ENCODE measurements around the gene DDR2.
"Not testable (repeated sequence)": the region's sequence is repeated elsewhere in the genome, so short reads cannot be mapped to it uniquely, and the experiment has no call there.

DDR2 gene

GRCh38 chr1:162736633-162737067 lies 104.4 kb downstream of the DDR2 start:
- Histone ChIP-seq H3K4me1 (ENCODE audit: control insufficient read depth, low read depth, low read length) (no peaks in the 10 kb centered on the region), H3K23ac (ENCODE audit: low read length) (no peak overlapping the region)

DNA sequence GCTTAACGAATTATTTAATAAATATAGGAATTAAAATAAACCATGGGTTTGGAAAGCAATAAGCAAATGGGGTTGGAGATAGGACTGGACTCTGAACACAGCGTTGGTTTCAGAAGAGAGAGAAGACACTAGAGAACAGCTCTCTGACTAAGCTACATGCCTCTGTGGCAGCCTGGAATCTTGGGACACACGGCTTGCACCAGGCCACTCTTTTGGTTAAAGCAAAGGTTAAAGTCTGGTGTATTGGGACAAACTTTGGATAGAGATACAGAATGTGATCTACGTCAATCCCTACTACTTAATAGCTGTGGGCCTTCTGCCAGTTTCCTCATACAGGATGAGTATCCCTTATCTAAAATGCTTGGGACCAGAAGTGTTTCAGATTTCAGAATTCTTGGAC lies 108.5 kb downstream of the DDR2 start:
- Histone ChIP-seq H3K4me2 (ENCODE audit: low read length) (no peak overlapping the region), H2BK5ac (ENCODE audit: low read length) (no peak overlapping the region), H3K4me3 (ENCODE audit: low read length) (no peak overlapping the region), H2BK15ac (replicated peaks; ENCODE audit: low read depth) (no peak overlapping the region), H3K27ac (ENCODE audit: low read depth, low read length) (no peak overlapping the region), H4K5ac (ENCODE audit: low read length) (no peak overlapping the region), H3K36me3 (ENCODE audit: control insufficient read depth, insufficient read depth, low read length) (no peaks in the 10 kb centered on the region), H3K4ac (ENCODE audit: low read depth, low read length) (no peak overlapping the region), H3K23ac (ENCODE audit: low read length) (no peak overlapping the region), H3K56ac (ENCODE audit: low read length) (no peak overlapping the region), H2BK120ac (ENCODE audit: low read depth, low read length) (no peak overlapping the region), H4K8ac (ENCODE audit: low read depth, low read length) (no peak overlapping the region), H3K18ac (ENCODE audit: low read length) (no peak overlapping the region), H3K9ac (ENCODE audit: low read length) (no peak overlapping the region), H3K4me1 (ENCODE audit: control insufficient read depth, low read depth, low read length) (no peaks in the 10 kb centered on the region), H2AK5ac (ENCODE audit: low read length) (no peak overlapping the region), H3K79me1 (ENCODE audit: low read length) (no peaks in the 10 kb centered on the region), H3K79me2 (ENCODE audit: control insufficient read depth, insufficient read depth, low read length) (no peaks in the 10 kb centered on the region), H3K27me3 (ENCODE audit: insufficient read depth, low read length, poor library complexity) (no peaks in the 10 kb centered on the region)
- WGBS (ENCODE audit: extremely low coverage, insufficient coverage, low lambda C conversion rate): no CpG with 5 or more reads among the region's 4 CpGs
- no peak for DNase-seq

More at GRCh38 chr1:162736633-162737067, 104.4 kb downstream of the DDR2 start:
- H3K27ac ChIP-seq (ENCODE audit: low read depth, low read length): no peak overlapping the region
- H3K4ac ChIP-seq (ENCODE audit: low read depth, low read length): no peak overlapping the region
- H3K56ac ChIP-seq (ENCODE audit: low read length): no peak overlapping the region
- H3K9ac ChIP-seq (ENCODE audit: low read length): no peak overlapping the region
- H2BK15ac ChIP-seq (replicated peaks; ENCODE audit: low read depth): no peak overlapping the region
- H3K79me2 ChIP-seq (ENCODE audit: control insufficient read depth, insufficient read depth, low read length): no peaks in the 10 kb centered on the region
- H3K4me3 ChIP-seq (ENCODE audit: low read length): no peak overlapping the region
- no peak overlapping the region for H2BK120ac ChIP-seq (ENCODE audit: low read depth, low read length)
- no CpG with 5 or more reads among the region's 3 CpGs for WGBS (ENCODE audit: extremely low coverage, insufficient coverage, low lambda C conversion rate)
- DNase-seq: no peak
- no peak overlapping the region for H2AK5ac ChIP-seq (ENCODE audit: low read length)
- H3K36me3 ChIP-seq (ENCODE audit: control insufficient read depth, insufficient read depth, low read length): no peaks in the 10 kb centered on the region
- H3K27me3 ChIP-seq (ENCODE audit: insufficient read depth, low read length, poor library complexity): no peaks in the 10 kb centered on the region
- no peaks in the 10 kb centered on the region for H3K79me1 ChIP-seq (ENCODE audit: low read length)
- H4K5ac ChIP-seq (ENCODE audit: low read length): no peak overlapping the region
- H2BK5ac ChIP-seq (ENCODE audit: low read length): no peak overlapping the region
- H3K4me2 ChIP-seq (ENCODE audit: low read length): no peak overlapping the region
- H4K8ac ChIP-seq (ENCODE audit: low read depth, low read length): no peak overlapping the region
- H3K18ac ChIP-seq (ENCODE audit: low read length): no peak overlapping the region

GRCh38 chr1:162741574-162741973 lies 109.3 kb downstream of the DDR2 start:
- H3K79me2 ChIP-seq (ENCODE audit: control insufficient read depth, insufficient read depth, low read length): no peaks in the 10 kb centered on the region
- no peaks in the 10 kb centered on the region for H3K36me3 ChIP-seq (ENCODE audit: control insufficient read depth, insufficient read depth, low read length)
- no peak overlapping the region for H2BK15ac ChIP-seq (replicated peaks; ENCODE audit: low read depth)
- no peak overlapping the region for H3K9ac ChIP-seq (ENCODE audit: low read length)
- no peak overlapping the region for H3K18ac ChIP-seq (ENCODE audit: low read length)
- DNase-seq: no peak
- H3K4me1 ChIP-seq (ENCODE audit: control insufficient read depth, low read depth, low read length): no peaks in the 10 kb centered on the region
- no peak overlapping the region for H3K4me3 ChIP-seq (ENCODE audit: low read length)
- WGBS (ENCODE audit: extremely low coverage, insufficient coverage, low lambda C conversion rate): no CpG with 5 or more reads among the region's 2 CpGs
- no peak overlapping the region for H4K5ac ChIP-seq (ENCODE audit: low read length)
- H2AK5ac ChIP-seq (ENCODE audit: low read length): no peak overlapping the region
- H3K27me3 ChIP-seq (ENCODE audit: insufficient read depth, low read length, poor library complexity): no peaks in the 10 kb centered on the region
- no peak overlapping the region for H2BK120ac ChIP-seq (ENCODE audit: low read depth, low read length)
- H3K27ac ChIP-seq (ENCODE audit: low read depth, low read length): no peak overlapping the region
- H3K4me2 ChIP-seq (ENCODE audit: low read length): no peak overlapping the region
- H4K8ac ChIP-seq (ENCODE audit: low read depth, low read length): no peak overlapping the region
- H3K79me1 ChIP-seq (ENCODE audit: low read length): no peaks in the 10 kb centered on the region
- no peak overlapping the region for H2BK5ac ChIP-seq (ENCODE audit: low read length)
- no peak overlapping the region for H3K4ac ChIP-seq (ENCODE audit: low read depth, low read length)
- no peak overlapping the region for H3K56ac ChIP-seq (ENCODE audit: low read length)
- no peak overlapping the region for H3K23ac ChIP-seq (ENCODE audit: low read length)

GRCh38 chr1:162746264-162746942 lies 114.1 kb downstream of the DDR2 start:
- H3K9ac ChIP-seq (ENCODE audit: low read length); H2AK5ac ChIP-seq (ENCODE audit: low read length); H3K4me3 ChIP-seq (ENCODE audit: low read length); H3K36me3 ChIP-seq (ENCODE audit: control insufficient read depth, insufficient read depth, low read length); H2BK120ac ChIP-seq (ENCODE audit: low read depth, low read length); H3K23ac ChIP-seq (ENCODE audit: low read length); H3K79me2 ChIP-seq (ENCODE audit: control insufficient read depth, insufficient read depth, low read length); H3K18ac ChIP-seq (ENCODE audit: low read length); H3K4ac ChIP-seq (ENCODE audit: low read depth, low read length); H4K8ac ChIP-seq (ENCODE audit: low read depth, low read length); H3K56ac ChIP-seq (ENCODE audit: low read length); H3K27ac ChIP-seq (ENCODE audit: low read depth, low read length); H3K79me1 ChIP-seq (ENCODE audit: low read length); H3K27me3 ChIP-seq (ENCODE audit: insufficient read depth, low read length, poor library complexity); H2BK15ac ChIP-seq (replicated peaks; ENCODE audit: low read depth); H3K4me2 ChIP-seq (ENCODE audit: low read length); DNase-seq; H4K5ac ChIP-seq (ENCODE audit: low read length); H2BK5ac ChIP-seq (ENCODE audit: low read length); H3K4me1 ChIP-seq (ENCODE audit: control insufficient read depth, low read depth, low read length): not testable (repeated sequence)
- WGBS (ENCODE audit: extremely low coverage, insufficient coverage, low lambda C conversion rate): no CpG with 5 or more reads among the region's 14 CpGs

GRCh38 chr1:162753001-162753658 lies 120.9 kb downstream of the DDR2 start:
- Histone ChIP-seq H3K23ac (ENCODE audit: low read length) (no peak overlapping the region), H3K79me1 (ENCODE audit: low read length) (no peaks in the 10 kb centered on the region), H3K4me1 (ENCODE audit: control insufficient read depth, low read depth, low read length) (no peaks in the 10 kb centered on the region), H3K36me3 (ENCODE audit: control insufficient read depth, insufficient read depth, low read length) (no peaks in the 10 kb centered on the region), H4K5ac (ENCODE audit: low read length) (no peak overlapping the region), H4K8ac (ENCODE audit: low read depth, low read length) (no peak overlapping the region), H3K9ac (ENCODE audit: low read length) (no peak overlapping the region), H3K4me2 (ENCODE audit: low read length) (no peak overlapping the region), H2BK5ac (ENCODE audit: low read length) (no peak overlapping the region), H3K56ac (ENCODE audit: low read length) (no peak overlapping the region), H3K4ac (ENCODE audit: low read depth, low read length) (no peak overlapping the region), H2AK5ac (ENCODE audit: low read length) (no peak overlapping the region), H3K27me3 (ENCODE audit: insufficient read depth, low read length, poor library complexity) (no peaks in the 10 kb centered on the region), H3K18ac (ENCODE audit: low read length) (no peak overlapping the region), H2BK120ac (ENCODE audit: low read depth, low read length) (no peak overlapping the region), H3K27ac (ENCODE audit: low read depth, low read length) (no peak overlapping the region), H2BK15ac (replicated peaks; ENCODE audit: low read depth) (no peak overlapping the region), H3K4me3 (ENCODE audit: low read length) (no peak overlapping the region), H3K79me2 (ENCODE audit: control insufficient read depth, insufficient read depth, low read length) (no peaks in the 10 kb centered on the region)
- no CpG with 5 or more reads among the region's 1 CpG for WGBS (ENCODE audit: extremely low coverage, insufficient coverage, low lambda C conversion rate)
- DNase-seq: peak; percentile 11

Measured in mesendoderm (in vitro differentiated cells).